ENCODE results near the gene MYO1D. TPM values are rescaled to one million over a fixed set of nuclear protein-coding genes. Genes with fewer than 3 reads are reported as not detected.

MYO1D gene
- total RNA-seq, 6 donors from 2014 or later, result 63.0 to 139 (median 91.9) TPM

DNA sequence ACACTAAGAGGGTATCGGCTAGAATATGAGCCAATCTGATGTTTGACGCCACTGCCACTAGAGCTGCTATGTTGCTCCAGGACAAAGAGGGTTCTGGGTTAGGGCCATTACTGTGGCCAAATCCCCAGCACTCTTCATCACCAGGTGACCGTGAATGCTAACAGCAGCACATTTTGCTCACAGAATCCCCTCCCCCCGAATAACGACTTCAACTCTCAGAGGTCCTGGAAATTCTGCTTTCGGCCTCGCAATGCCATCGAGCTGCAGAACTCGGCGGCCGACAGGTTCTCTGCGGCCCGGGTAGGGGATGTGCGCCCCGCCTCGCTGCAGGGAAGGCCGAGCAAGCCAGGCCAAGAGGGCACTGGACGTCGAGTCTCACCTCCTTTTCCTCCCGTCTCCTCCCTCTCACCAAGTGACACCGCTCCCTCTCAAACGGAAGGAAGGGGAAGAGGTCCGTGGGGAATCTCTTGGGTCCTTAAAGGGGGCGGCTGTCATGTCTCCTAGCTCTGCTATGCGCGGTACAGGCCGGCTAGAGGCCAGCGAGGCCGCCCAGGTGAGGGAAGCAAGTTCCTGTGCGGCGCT is 358.2 kb downstream of the MYO1D start:
- H3K27me3 ChIP-seq, result no peaks in the 10 kb centered on the region
- DNase-seq, result no peak
- H3K4me3 ChIP-seq, result peak overlapping the region in 3 of 4 donors; percentile 44 to 58 (median 56)
- ATAC-seq (ENCODE audit: low FRiP score in 2 of 2), result no peak
- H3K4me1 ChIP-seq, result peaks cover 16 to 21% (median 20%) of the 10 kb centered on the region in 4 donors
- WGBS, 2 donors, result 42 to 47% methylated on average over 24 to 31 of the region's 31 CpGs
- peak overlapping the region in 2 of 4 donors; percentile 49 to 66 for H3K27ac ChIP-seq
- H3K9me3 ChIP-seq, result no peaks in the 10 kb centered on the region
- no peak for TF ChIP-seq POLR2A (IDR thresholded peaks at IDR 0.05)
- TF ChIP-seq POLR2AphosphoS5 (IDR thresholded peaks at IDR 0.05), result no peak
- TF ChIP-seq EP300 (IDR thresholded peaks at IDR 0.05), result no peak
- TF ChIP-seq, protein P1, sequence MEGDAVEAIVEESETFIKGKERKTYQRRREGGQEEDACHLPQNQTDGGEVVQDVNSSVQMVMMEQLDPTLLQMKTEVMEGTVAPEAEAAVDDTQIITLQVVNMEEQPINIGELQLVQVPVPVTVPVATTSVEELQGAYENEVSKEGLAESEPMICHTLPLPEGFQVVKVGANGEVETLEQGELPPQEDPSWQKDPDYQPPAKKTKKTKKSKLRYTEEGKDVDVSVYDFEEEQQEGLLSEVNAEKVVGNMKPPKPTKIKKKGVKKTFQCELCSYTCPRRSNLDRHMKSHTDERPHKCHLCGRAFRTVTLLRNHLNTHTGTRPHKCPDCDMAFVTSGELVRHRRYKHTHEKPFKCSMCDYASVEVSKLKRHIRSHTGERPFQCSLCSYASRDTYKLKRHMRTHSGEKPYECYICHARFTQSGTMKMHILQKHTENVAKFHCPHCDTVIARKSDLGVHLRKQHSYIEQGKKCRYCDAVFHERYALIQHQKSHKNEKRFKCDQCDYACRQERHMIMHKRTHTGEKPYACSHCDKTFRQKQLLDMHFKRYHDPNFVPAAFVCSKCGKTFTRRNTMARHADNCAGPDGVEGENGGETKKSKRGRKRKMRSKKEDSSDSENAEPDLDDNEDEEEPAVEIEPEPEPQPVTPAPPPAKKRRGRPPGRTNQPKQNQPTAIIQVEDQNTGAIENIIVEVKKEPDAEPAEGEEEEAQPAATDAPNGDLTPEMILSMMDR (IDR thresholded peaks at IDR 0.05), result no peak
- H3K36me3 ChIP-seq, result no peaks in the 10 kb centered on the region

DNA sequence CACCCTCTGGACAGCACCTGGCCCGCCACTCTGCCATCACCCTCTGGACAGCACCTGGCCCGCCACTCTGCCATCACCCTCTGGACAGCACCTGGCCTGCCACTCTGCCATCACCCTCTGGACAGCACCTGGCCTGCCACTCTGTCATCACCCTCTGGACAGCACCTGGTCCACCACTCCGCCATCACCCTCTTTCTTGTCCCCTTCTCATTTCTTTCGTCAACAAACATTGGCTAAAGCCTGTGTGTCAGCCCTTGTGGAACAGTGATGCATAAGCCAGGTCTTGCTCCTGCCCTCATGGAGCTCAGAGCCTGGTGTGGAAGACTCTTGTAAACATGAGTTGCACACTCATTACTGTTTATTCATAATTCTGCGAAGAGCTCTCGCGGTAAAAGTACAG is 358.9 kb downstream of the MYO1D start:
- H3K4me3 ChIP-seq, result no peak overlapping the region
- no peaks in the 10 kb centered on the region for H3K9me3 ChIP-seq
- DNase-seq, result peak in 1 of 2 donors; percentile 30
- WGBS, 2 donors, result 90 to 95% methylated on average over 7 of the region's 7 CpGs
- H3K36me3 ChIP-seq, result no peaks in the 10 kb centered on the region
- ATAC-seq (ENCODE audit: low FRiP score in 2 of 2), result no peak
- H3K27ac ChIP-seq, result no peak overlapping the region
- peaks cover 16 to 21% (median 20%) of the 10 kb centered on the region in 4 donors for H3K4me1 ChIP-seq
- H3K27me3 ChIP-seq, result no peaks in the 10 kb centered on the region
- TF ChIP-seq, protein P1 (IDR thresholded peaks at IDR 0.05), result no peak
- TF ChIP-seq EP300 (IDR thresholded peaks at IDR 0.05) (no peak), POLR2AphosphoS5 (IDR thresholded peaks at IDR 0.05) (no peak), POLR2A (IDR thresholded peaks at IDR 0.05) (no peak)

DNA sequence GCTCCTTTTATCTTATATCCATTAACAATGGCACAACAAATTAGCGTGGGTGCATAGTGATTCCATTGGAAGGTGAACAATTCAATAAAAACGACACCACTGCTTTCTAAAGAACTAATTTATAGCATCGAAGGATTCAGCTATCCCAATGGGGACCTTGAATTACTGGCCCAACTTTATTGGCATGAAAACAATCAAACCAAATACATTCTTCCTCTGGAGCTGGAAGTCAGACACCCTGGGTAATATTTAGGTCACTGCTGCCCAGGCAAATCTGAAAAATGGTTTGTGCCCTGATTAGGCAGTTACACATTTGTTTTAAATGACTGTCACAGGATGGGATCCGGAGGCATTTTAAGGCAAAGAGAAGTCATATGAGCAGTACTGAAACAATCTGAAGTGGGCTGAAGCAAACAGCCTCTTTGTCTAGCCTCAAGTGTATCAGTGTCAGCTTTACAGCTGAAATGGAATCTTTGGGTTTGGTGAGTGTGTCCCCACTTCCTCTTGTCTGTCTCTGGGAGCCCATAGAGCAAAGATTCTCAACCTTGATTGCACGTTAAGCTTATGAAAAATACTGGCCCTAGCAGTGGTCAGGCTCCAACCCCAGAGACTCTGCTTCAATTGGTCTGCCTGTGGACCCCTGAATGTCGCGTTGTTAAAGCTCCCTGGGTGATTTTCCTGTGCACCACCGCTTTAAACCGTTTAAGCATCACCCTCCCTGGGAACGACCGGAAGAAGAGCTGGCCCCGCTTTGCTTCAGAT is 359.8 kb downstream of the MYO1D start:
- no peaks in the 10 kb centered on the region for H3K36me3 ChIP-seq

DNA sequence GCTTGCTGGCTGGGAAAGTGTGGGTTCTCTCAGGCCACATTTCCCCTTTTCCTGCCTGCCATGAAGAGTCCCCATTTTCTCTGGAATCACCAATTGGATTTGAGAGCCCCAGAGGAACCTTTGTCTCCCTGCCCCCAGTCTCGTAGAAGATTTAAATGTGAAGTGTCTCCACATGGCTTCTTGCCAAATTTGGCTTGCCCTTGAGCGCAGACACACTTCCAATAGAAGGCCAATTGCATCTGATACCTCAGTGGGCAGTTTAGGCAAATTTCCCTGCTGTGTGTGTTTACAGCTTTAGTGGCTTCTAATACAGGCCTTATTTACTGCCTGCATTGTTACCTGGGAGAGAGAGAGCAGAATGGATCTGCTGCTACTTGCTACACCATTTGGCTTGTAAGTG is 360.5 kb downstream of the MYO1D start:
- WGBS, 2 donors, result 5 to 73% methylated on average over 2 of the region's 2 CpGs
- H3K27ac ChIP-seq, result no peak overlapping the region
- ATAC-seq (ENCODE audit: low FRiP score in 2 of 2), result no peak
- no peak for DNase-seq
- TF ChIP-seq POLR2AphosphoS5 (IDR thresholded peaks at IDR 0.05) (no peak), POLR2A (IDR thresholded peaks at IDR 0.05) (no peak), EP300 (IDR thresholded peaks at IDR 0.05) (no peak)
- TF ChIP-seq, protein P1 (IDR thresholded peaks at IDR 0.05), result no peak
- no peaks in the 10 kb centered on the region for H3K27me3 ChIP-seq
- H3K36me3 ChIP-seq, result no peaks in the 10 kb centered on the region
- H3K4me3 ChIP-seq, result no peak overlapping the region
- H3K4me1 ChIP-seq, result peaks cover 16 to 21% (median 20%) of the 10 kb centered on the region in 4 donors
- no peaks in the 10 kb centered on the region for H3K9me3 ChIP-seq

More for the DNA sequence above, 359.8 kb downstream of the MYO1D start:
- no peak for ATAC-seq (ENCODE audit: low FRiP score in 2 of 2)
- no peak for DNase-seq
- Histone ChIP-seq H3K27ac (no peak overlapping the region), H3K27me3 (no peaks in the 10 kb centered on the region), H3K4me3 (no peak overlapping the region), H3K4me1 (peaks cover 16 to 21% (median 20%) of the 10 kb centered on the region in 4 donors), H3K9me3 (no peaks in the 10 kb centered on the region)
- 74 to 79% methylated on average over 12 of the region's 12 CpGs for WGBS, 2 donors
- TF ChIP-seq EP300 (IDR thresholded peaks at IDR 0.05) (no peak), POLR2AphosphoS5 (IDR thresholded peaks at IDR 0.05) (no peak), POLR2A (IDR thresholded peaks at IDR 0.05) (no peak)
- TF ChIP-seq, protein P1 (IDR thresholded peaks at IDR 0.05), result no peak
